NCI-H2196 (cell line): ENCODE results near the gene TPCN2.

Source experiments
- DNase-seq: peaks from one replicate; lab custom pipeline; 2025; ENCODE audit not compliant: unreplicated experiment; lab: John Stamatoyannopoulos, UW

The TPCN2 gene

DNA sequence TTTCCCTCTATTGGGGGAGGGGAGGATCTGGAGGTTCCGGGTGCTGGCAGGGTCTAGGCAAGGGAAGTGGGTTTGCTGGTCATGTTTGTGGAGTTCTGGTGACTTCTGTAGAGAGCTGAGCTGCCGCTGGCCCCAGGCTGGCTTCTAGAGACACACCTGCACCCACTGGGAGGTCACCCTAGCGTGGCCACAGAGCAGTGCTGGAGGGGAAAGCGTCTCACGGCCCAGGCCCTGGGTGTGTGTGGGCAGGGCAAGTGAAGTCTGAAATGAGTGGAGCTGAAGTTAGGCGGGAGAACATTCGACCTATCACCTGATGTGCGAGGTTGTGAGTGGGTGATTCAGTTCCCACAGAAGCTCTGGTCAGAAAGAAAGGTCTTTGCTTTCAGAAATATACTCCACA lies 134.9 kb downstream of the TPCN2 start:
- no peak for DNase-seq
